Common myeloid progenitor, CD34-positive (primary cell): Measurements from ENCODE around the gene DCP2.

Experiments
- CTCF ChIA-PET: fragments of 350-600 bp; sonication (Branson Sonifier 250); formaldehyde crosslinking; loops from one replicate; lab custom pipeline; 2021; ENCODE audit warnings: antibody characterized with exemption; lab: Charles Lee
- POLR2A ChIA-PET: fragments of 350-600 bp; sonication (Branson Sonifier 250); formaldehyde crosslinking; loops from one replicate; lab custom pipeline; 2021; ENCODE audit warnings: antibody characterized with exemption; lab: Charles Lee
- DNase-seq, 3 donors: peaks; one replicate each; pipeline versions ENCODE4 v3.0.0 to v3.0.0-alpha.2; 2013
- H3K27ac ChIP-seq, 2 experiments: 1 replicate in 1 of 2; 2 replicates in 1 of 2; pipeline ENCODE4 v1.7.0; 2013; ENCODE audit warnings: inconsistent platforms in 2 of 2, low read length in 2 of 2, mild to moderate bottlenecking in 2 of 2, low read depth in 1 of 2, moderate library complexity in 1 of 2; ENCODE audit not compliant: severe bottlenecking in 2 of 2, insufficient read depth in 1 of 2, poor library complexity in 1 of 2
- H3K27me3 ChIP-seq, 5 experiments: replicated peaks in 2 of 5; 1 replicate in 3 of 5; 2 replicates in 2 of 5; pipeline versions ENCODE4 v1.6.1 to v1.7.0; 2013; ENCODE audit warnings: low read length in 4 of 5, mild to moderate bottlenecking in 2 of 5, moderate library complexity in 2 of 5, inconsistent platforms in 1 of 5; ENCODE audit not compliant: insufficient read depth in 5 of 5, control insufficient read depth in 4 of 5
- H3K36me3 ChIP-seq, 4 experiments: 1 replicate in 2 of 4; 2 replicates in 2 of 4; pipeline versions ENCODE4 v1.6.1 to v1.7.0; 2013; ENCODE audit warnings: low read length in 3 of 4, control low read depth in 1 of 4, mild to moderate bottlenecking in 1 of 4; ENCODE audit not compliant: control insufficient read depth in 4 of 4, insufficient read depth in 4 of 4
- H3K4me1 ChIP-seq, 4 experiments: 1 replicate in 3 of 4; 2 replicates in 1 of 4; pipeline versions ENCODE4 v1.6.1 to v1.7.1; 2013; ENCODE audit warnings: low read length in 3 of 4, mild to moderate bottlenecking in 3 of 4, control low read depth in 1 of 4, inconsistent platforms in 1 of 4, moderate library complexity in 1 of 4; ENCODE audit not compliant: control insufficient read depth in 4 of 4, insufficient read depth in 4 of 4; ENCODE audit errors: control extremely low read depth in 1 of 4
- H3K4me3 ChIP-seq, 7 experiments: 1 replicate in 4 of 7; 2 replicates in 3 of 7; pipeline versions ENCODE4 v1.5.1 to v1.7.0; 2013; ENCODE audit warnings: mild to moderate bottlenecking in 7 of 7, low read length in 6 of 7, moderate library complexity in 6 of 7, inconsistent platforms in 2 of 7, low read depth in 2 of 7, control low read depth in 1 of 7; ENCODE audit not compliant: insufficient read depth in 4 of 7, control insufficient read depth in 1 of 7; ENCODE audit errors: extremely low read depth in 1 of 7
- H3K9me3 ChIP-seq, 5 experiments: 1 replicate in 4 of 5; 2 replicates in 1 of 5; pipeline versions ENCODE4 v1.6.1 to v1.7.1; 2013; ENCODE audit warnings: low read length in 4 of 5, mild to moderate bottlenecking in 2 of 5, inconsistent platforms in 1 of 5, low read depth in 1 of 5, moderate library complexity in 1 of 5; ENCODE audit not compliant: control insufficient read depth in 4 of 5, insufficient read depth in 2 of 5; ENCODE audit errors: control extremely low read depth in 1 of 5
- WGBS: methylation state at CpG from one replicate; pipeline ENCODE4 v1.1.5; 2013; ENCODE audit not compliant: insufficient coverage; 5-methylcytosine and 5-hydroxymethylcytosine counted together

The DCP2 gene

DNA sequence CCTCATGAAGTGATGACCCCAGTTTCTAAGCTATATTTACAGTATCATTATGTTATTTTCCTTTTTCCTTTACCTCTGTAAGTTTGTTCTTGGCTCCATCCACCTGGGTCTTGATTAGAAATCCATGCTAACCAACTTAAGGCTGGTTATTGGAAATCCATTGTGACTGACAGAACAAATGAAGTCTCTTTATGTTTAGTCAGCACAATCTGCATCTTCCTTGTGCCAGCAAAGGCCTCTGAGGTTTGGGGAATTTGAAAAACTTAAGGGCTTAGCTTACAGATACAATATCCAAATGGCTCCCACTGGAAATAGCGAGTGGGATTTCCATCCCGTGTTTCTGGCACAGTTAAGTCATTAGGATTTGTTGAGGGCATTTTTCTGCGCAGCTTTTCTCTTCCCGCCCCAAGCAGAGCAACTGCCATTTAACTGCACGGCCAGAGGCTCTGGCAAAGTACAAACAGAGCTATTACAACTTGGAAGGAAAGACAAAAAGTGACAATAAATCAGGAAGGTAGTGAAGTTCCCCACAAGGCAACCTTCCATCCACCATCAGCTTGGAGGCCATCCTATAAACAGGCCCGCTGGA lies 64.2 kb downstream of the DCP2 start:
- 98% methylated on average over 3 of the region's 6 CpGs for WGBS
- Histone ChIP-seq H3K4me3 (no peak overlapping the region), H3K4me1 (peaks cover 0 to 3% (median 0%) of the 10 kb centered on the region in 4 experiments), H3K9me3 (no peaks in the 10 kb centered on the region), H3K27ac (no peak overlapping the region), H3K36me3 (no peaks in the 10 kb centered on the region), H3K27me3 (peaks cover 0 to 9% (median 0%) of the 10 kb centered on the region in 5 experiments)
- ChIA-PET CTCF (interaction anchor here (1.2 kb wide), 1 partner anchor 17 kb away, joined by 3 read pairs; no protein-coding TSS in a partner anchor), POLR2A (no interaction called here)
- no peak for DNase-seq

DNA sequence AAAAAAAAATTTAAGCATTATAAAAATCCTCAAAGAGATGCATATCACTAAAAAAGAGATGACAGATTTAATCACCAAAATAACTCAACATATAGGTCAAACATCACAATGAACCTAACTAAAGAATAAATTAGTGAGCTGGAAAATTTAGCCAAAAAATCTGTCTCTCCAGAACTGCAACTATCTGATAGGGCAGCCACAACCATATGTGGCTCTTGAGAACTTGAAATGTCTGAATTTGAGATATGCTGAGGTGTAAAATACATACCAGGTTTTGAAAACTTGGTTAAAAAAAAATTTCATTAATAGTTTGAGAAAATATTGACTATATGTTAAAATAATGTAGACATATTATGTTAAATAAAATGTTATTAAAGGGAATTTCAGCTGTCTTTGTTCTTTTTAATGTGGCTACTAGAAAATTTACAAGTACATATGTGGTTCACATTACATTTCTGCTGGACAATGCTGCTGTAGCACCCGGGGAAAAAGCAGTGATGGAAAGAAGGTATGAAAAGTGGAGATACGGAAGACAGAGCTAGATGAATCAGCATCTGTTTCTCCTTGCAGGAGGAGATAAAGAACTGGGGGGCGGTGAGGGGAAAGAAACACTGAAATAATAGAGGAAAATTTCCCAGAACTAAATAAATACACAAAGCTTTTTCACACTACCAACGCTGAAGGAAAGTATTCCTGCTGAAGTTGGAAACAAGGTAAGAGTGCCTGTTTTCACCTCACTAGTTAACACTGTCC lies 66.1 kb downstream of the DCP2 start:
- WGBS: no CpG with 5 or more reads among the region's 4 CpGs
- Histone ChIP-seq H3K4me1 (peaks cover 0 to 12% (median under 1%) of the 10 kb centered on the region in 4 experiments), H3K27me3 (peaks cover 0 to 9% (median 0%) of the 10 kb centered on the region in 5 experiments), H3K27ac (peak overlapping the region in 1 of 2 experiments; percentile 20), H3K36me3 (no peaks in the 10 kb centered on the region), H3K9me3 (no peaks in the 10 kb centered on the region), H3K4me3 (no peak overlapping the region)
- POLR2A ChIA-PET: no interaction called here
- DNase-seq: no peak
- CTCF ChIA-PET: interaction anchor here (0.6 to 1.0 kb wide), 3 partner anchors 218 to 565 kb away, joined by 3 read pairs; no protein-coding TSS in a partner anchor

GRCh38 chr5:113043491-113043931 lies 66.9 kb downstream of the DCP2 start:
- 95% methylated on average over 15 of the region's 16 CpGs for WGBS
- Histone ChIP-seq H3K36me3 (no peaks in the 10 kb centered on the region), H3K27me3 (peaks cover 0 to 6% (median 0%) of the 10 kb centered on the region in 5 experiments), H3K27ac (peak overlapping the region in 1 of 2 experiments; percentile 20), H3K4me1 (peaks cover 0 to 17% (median 5%) of the 10 kb centered on the region in 4 experiments), H3K9me3 (no peaks in the 10 kb centered on the region), H3K4me3 (no peak overlapping the region)
- POLR2A ChIA-PET: no interaction called here
- CTCF ChIA-PET: interaction anchor here (0.6 to 1.0 kb wide), 2 partner anchors 387 to 565 kb away, joined by 3 read pairs; no protein-coding TSS in a partner anchor
- no peak for DNase-seq

DNA sequence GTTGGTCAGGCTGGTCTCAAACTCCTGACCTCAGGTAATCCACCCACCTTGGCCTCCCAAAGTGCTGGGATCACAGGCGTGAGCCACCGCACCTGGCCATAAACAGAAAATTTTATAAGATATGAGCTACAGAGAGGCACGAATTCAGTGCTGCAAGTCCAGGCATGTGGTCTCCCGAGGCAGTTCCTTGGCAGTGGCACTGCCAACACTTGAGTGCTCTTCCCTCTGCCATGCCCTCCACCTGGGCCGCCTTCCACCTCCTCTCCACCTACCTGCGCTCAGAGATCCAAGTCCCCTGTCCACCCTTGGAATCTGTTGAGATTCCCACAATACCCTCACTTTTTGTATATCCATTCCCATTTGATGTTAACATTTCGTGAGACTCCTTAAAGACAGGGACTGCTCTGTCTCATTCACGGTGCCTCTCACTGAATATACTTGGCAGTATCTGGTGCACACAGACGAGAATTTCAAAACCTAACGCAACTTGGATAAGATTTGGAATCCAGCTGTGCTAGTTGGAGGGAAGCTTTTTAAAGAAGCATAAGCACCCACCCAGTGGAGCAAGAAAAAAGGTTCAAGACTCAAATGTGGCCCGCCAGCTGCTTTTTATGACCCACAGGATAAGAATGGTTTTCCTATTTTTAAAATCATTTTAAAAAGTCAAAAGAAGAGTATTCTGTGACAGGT lies 68.3 kb downstream of the DCP2 start:
- Histone ChIP-seq H3K27ac (no peak overlapping the region), H3K27me3 (peaks cover 0 to 2% (median 0%) of the 10 kb centered on the region in 5 experiments), H3K9me3 (no peaks in the 10 kb centered on the region), H3K36me3 (no peaks in the 10 kb centered on the region), H3K4me3 (no peak overlapping the region), H3K4me1 (peaks cover 0 to 17% (median 5%) of the 10 kb centered on the region in 4 experiments)
- CTCF ChIA-PET: interaction anchor here (0.6 to 0.9 kb wide), 2 partner anchors 465 to 563 kb away, joined by 3 read pairs; no protein-coding TSS in a partner anchor
- 96% methylated on average over 7 of the region's 11 CpGs for WGBS
- POLR2A ChIA-PET: no interaction called here
- DNase-seq: no peak

DNA sequence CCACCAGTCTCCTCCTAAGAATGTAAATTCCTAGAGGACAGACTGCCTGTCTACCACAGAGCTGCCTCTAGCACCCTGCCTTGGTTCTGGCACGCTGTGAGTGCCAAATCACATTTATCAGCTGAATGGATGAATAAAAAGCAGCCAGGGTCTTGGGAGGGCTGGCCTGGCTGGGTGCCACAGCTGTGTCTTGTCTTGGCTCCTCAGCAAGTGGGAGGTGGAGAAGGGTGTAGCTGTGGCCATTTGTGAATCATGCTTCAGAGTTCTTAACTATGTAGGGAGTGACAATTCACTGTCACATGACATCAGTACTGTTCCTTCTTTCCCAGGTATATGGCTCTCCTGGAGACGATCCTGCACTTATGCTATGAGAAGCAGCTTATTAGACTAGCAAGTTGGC lies 70.6 kb downstream of the DCP2 start:
- Histone ChIP-seq H3K27ac (no peak overlapping the region), H3K4me3 (peak overlapping the region in 1 of 7 experiments; percentile 11), H3K36me3 (no peaks in the 10 kb centered on the region), H3K9me3 (no peaks in the 10 kb centered on the region), H3K4me1 (peaks cover 0 to 17% (median 5%) of the 10 kb centered on the region in 4 experiments), H3K27me3 (no peaks in the 10 kb centered on the region)
- no peak for DNase-seq
- WGBS: 84% methylated on average over 2 of the region's 2 CpGs
- ChIA-PET POLR2A (no interaction called here), CTCF (no interaction called here)

GRCh38 chr5:113047733-113048652 lies 71.4 kb downstream of the DCP2 start:
- WGBS: 89% methylated on average over 2 of the region's 11 CpGs
- Histone ChIP-seq H3K27ac (peak overlapping the region in 1 of 2 experiments; percentile 45), H3K27me3 (peaks cover 0 to 6% (median 0%) of the 10 kb centered on the region in 5 experiments), H3K4me1 (peaks cover 0 to 17% (median 5%) of the 10 kb centered on the region in 4 experiments), H3K36me3 (no peaks in the 10 kb centered on the region), H3K4me3 (peak overlapping the region in 1 of 7 experiments; percentile 37), H3K9me3 (no peaks in the 10 kb centered on the region)
- CTCF ChIA-PET: no interaction called here
- peak; percentile 14 to 24 (median 20) for DNase-seq
- POLR2A ChIA-PET: no interaction called here
